Measurements from ENCODE around the gene ARHGAP1. TPM values are rescaled to one million over a fixed set of nuclear protein-coding genes. Genes with fewer than 3 reads are reported as not detected.

The ARHGAP1 gene
- total RNA-seq (2022; extraction: Qiagen RNA extraction) = 52.9 to 68.8 TPM (median 66.1 TPM) in 5 replicates

DNA sequence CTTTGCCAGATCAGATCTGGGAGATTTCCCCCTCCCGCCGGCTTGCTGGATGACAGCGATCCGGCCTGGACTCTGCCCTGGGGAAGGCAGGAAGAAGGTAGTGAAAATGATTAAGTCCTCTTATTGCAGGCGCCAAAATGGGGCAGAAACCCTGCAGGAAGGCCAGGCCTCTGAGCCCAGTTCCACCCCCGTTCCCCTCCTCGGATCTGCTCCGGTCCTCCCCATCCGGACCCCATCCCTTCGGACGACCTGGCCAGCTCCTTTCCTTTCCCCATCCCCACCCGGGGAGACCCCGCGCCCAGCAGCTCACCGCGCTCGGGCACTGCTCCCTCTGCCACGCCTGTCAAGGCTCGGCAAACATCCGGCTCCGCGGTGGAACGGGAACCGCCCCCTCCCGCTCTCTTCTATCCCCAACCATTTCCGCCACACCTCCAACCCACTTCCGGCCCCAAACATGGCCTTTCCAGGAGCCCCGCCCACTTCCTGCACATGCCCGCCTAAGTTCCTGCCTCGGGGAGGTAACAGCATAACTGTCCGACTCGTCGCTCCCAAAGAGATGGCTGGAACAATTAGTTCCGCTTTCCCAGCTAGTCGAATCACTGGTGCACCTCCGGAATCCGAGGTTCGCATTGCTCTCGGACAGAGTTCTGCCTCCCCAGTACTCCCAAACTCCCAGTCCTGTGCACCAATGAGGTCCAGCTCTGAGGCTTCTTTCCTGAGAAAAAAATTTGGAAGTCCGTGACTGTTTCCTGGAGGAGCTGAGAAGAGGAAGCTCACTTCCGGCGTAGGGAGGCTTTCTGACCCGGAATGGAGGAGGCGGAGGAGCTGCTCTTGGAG lies at the start of gene ARHGAP1, which contains the start of gene ZNF408:
Gene ARHGAP1 (minus strand): TSS at position 379 of the 837 bp plus-strand sequence. CDS start 4,512 bp downstream, outside the sequence.
Gene ZNF408 (plus strand): TSS at position 791 of the 837 bp plus-strand sequence. CDS start 17 bp downstream, at position 808.

DNA sequence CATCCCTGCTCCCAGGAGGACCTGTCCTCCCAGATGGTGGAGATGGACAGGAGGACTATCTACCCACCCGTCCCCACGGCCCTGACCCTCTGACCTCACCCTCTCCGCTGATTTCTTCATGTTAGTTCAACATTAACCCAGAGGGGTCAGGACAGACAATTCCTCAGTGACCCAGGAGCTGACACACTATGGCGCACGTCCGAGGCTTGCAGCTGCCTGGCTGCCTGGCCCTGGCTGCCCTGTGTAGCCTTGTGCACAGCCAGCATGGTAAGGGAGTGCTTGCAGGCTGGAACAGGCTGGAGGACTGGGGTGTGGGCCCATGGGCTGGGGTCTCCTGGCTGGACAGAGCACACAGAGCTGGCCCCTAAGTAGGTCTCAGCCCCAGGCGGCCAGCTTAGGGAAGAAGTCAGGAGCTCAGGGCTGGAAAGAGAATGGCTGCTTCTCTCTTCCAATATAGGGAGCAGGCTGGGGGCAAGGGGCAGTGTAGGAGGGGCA lies 18.7 kb upstream of the ARHGAP1 start, which contains the start of gene F2:
Gene F2 (plus strand): TSS at position 166 of the 495 bp plus-strand sequence. CDS start 23 bp downstream, at position 189.

Other genes starting within 250 kb of the ARHGAP1 start
- gene AMBRA1, start 106.6 kb downstream of the ARHGAP1 start, total RNA-seq (2022; extraction: Qiagen RNA extraction) = 13.3 to 20.4 TPM (median 19.2 TPM) in 5 replicates
- gene HARBI1, start 83.4 kb downstream of the ARHGAP1 start, total RNA-seq (2022; extraction: Qiagen RNA extraction) = 4.7 to 6.2 TPM (median 5.5 TPM) in 5 replicates
- gene ATG13, start 83.1 kb downstream of the ARHGAP1 start, total RNA-seq (2022; extraction: Qiagen RNA extraction) = 45.7 to 53.8 TPM (median 49.5 TPM) in 5 replicates
- 16.6 to 19.1 TPM (median 18.6 TPM) in 5 replicates for gene ZNF408, start 412 bp upstream of the ARHGAP1 start, total RNA-seq (2022; extraction: Qiagen RNA extraction)
- 2.0 to 2.9 TPM (median 2.1 TPM) in 5 replicates for gene F2, start 18.6 kb upstream of the ARHGAP1 start, total RNA-seq (2022; extraction: Qiagen RNA extraction)
- gene CKAP5, start 145.7 kb upstream of the ARHGAP1 start, total RNA-seq (2022; extraction: Qiagen RNA extraction) = 67.2 to 80.9 TPM (median 74.0 TPM) in 5 replicates
- 7.3 to 10.4 TPM (median 10.0 TPM) in 5 replicates for gene LRP4, start 217.9 kb upstream of the ARHGAP1 start, total RNA-seq (2022; extraction: Qiagen RNA extraction)
- 24.8 to 32.4 TPM (median 29.9 TPM) in 5 replicates for gene CSTPP1, start 236.1 kb upstream of the ARHGAP1 start, total RNA-seq (2022; extraction: Qiagen RNA extraction)